ENCODE results near the gene PURA. TPM values are rescaled to one million over a fixed set of nuclear protein-coding genes. Genes with fewer than 3 reads are reported as not detected.

PURA gene
- polyA plus RNA-seq, 1 donor from 2014 or later: 2.3 TPM

- Histone ChIP-seq H3K27me3 (ENCODE audit: insufficient read depth, low read depth, low read length) (peaks cover 5% of the 10 kb centered on the region), H3K27ac (ENCODE audit: low read length) (no peak overlapping the region), H3K4me3 (ENCODE audit: low read length) (no peak overlapping the region), H3K79me2 (replicated peaks; ENCODE audit: insufficient read depth, low read length) (no peaks in the 10 kb centered on the region), H2AFZ (ENCODE audit: low read depth, low read length) (no peak overlapping the region), H4K20me1 (ENCODE audit: insufficient read depth) (no peaks in the 10 kb centered on the region), H3K4me2 (ENCODE audit: low read length) (no peak overlapping the region), H3K36me3 (ENCODE audit: insufficient read depth, low read length) (no peaks in the 10 kb centered on the region), H3K9me3 (ENCODE audit: low read length) (peaks cover 8% of the 10 kb centered on the region), H3F3A (ENCODE audit: insufficient read depth, low read length, poor library complexity, severe bottlenecking) (no peaks in the 10 kb centered on the region), H3K9ac (ENCODE audit: low read length) (no peak overlapping the region), H3K9me2 (ENCODE audit: insufficient read depth, low read length) (no peaks in the 10 kb centered on the region)
- TF ChIP-seq TAF1 (IDR thresholded peaks at IDR 0.05; ENCODE audit: low read depth): no peak
- TF ChIP-seq RAD21 (conservative IDR thresholded peaks at IDR 0.05): no peak
- no peak for TF ChIP-seq SMC3 (conservative IDR thresholded peaks at IDR 0.05; ENCODE audit: poor library complexity)
- TF ChIP-seq EZH2 (IDR thresholded peaks at IDR 0.05; ENCODE audit: borderline replicate concordance, insufficient read depth, low read length, poor library complexity, severe bottlenecking): no peak
- TF ChIP-seq CTCF (IDR thresholded peaks at IDR 0.05; ENCODE audit: poor library complexity, severe bottlenecking): no peak
- TF ChIP-seq REST (IDR thresholded peaks at IDR 0.05; ENCODE audit: borderline replicate concordance): no peak
- no peak for TF ChIP-seq EP300 (conservative IDR thresholded peaks at IDR 0.05; ENCODE audit: poor library complexity, severe bottlenecking)
- TF ChIP-seq POLR2AphosphoS5 (IDR thresholded peaks at IDR 0.05): no peak
- TF ChIP-seq MXI1 (conservative IDR thresholded peaks at IDR 0.05; ENCODE audit: poor library complexity, severe bottlenecking): no peak
Measured at GRCh38 chr5:140093866-140094265, 20.0 kb upstream of the PURA start.

GRCh38 chr5:140094889-140095288 is 19.0 kb upstream of the PURA start:
- Histone ChIP-seq H3K36me3 (ENCODE audit: insufficient read depth, low read length) (no peaks in the 10 kb centered on the region), H3K4me3 (ENCODE audit: low read length) (no peak overlapping the region), H3K9ac (ENCODE audit: low read length) (no peak overlapping the region), H3F3A (ENCODE audit: insufficient read depth, low read length, poor library complexity, severe bottlenecking) (no peaks in the 10 kb centered on the region), H3K4me2 (ENCODE audit: low read length) (no peak overlapping the region), H3K27ac (ENCODE audit: low read length) (no peak overlapping the region), H3K79me2 (replicated peaks; ENCODE audit: insufficient read depth, low read length) (no peaks in the 10 kb centered on the region), H4K20me1 (ENCODE audit: insufficient read depth) (no peaks in the 10 kb centered on the region), H2AFZ (ENCODE audit: low read depth, low read length) (no peak overlapping the region), H3K9me3 (ENCODE audit: low read length) (peaks cover 8% of the 10 kb centered on the region), H3K9me2 (ENCODE audit: insufficient read depth, low read length) (no peaks in the 10 kb centered on the region), H3K27me3 (ENCODE audit: insufficient read depth, low read depth, low read length) (peaks cover 5% of the 10 kb centered on the region)
- TF ChIP-seq REST (IDR thresholded peaks at IDR 0.05; ENCODE audit: borderline replicate concordance) (no peak), RAD21 (conservative IDR thresholded peaks at IDR 0.05) (no peak), EP300 (conservative IDR thresholded peaks at IDR 0.05; ENCODE audit: poor library complexity, severe bottlenecking) (no peak), EZH2 (IDR thresholded peaks at IDR 0.05; ENCODE audit: borderline replicate concordance, insufficient read depth, low read length, poor library complexity, severe bottlenecking) (no peak), POLR2AphosphoS5 (IDR thresholded peaks at IDR 0.05) (no peak), SMC3 (conservative IDR thresholded peaks at IDR 0.05; ENCODE audit: poor library complexity) (no peak), TAF1 (IDR thresholded peaks at IDR 0.05; ENCODE audit: low read depth) (no peak), CTCF (IDR thresholded peaks at IDR 0.05; ENCODE audit: poor library complexity, severe bottlenecking) (no peak), MXI1 (conservative IDR thresholded peaks at IDR 0.05; ENCODE audit: poor library complexity, severe bottlenecking) (no peak)
